HG03103 (cell line): ENCODE results near the gene PHF12.

Experiments
- ATAC-seq: cut with Tn5 transposase; IDR thresholded peaks from one replicate; pipeline ENCODE4 v1.9.1; 2021; ENCODE audit warnings: low read depth; ENCODE audit not compliant: unreplicated experiment

PHF12 gene

GRCh38 chr17:28977659-28978355, 26.5 kb upstream of the PHF12 start:
- no peak for ATAC-seq

- ATAC-seq, result no peak
Measured at GRCh38 chr17:28975646-28976045, 24.3 kb upstream of the PHF12 start.

DNA sequence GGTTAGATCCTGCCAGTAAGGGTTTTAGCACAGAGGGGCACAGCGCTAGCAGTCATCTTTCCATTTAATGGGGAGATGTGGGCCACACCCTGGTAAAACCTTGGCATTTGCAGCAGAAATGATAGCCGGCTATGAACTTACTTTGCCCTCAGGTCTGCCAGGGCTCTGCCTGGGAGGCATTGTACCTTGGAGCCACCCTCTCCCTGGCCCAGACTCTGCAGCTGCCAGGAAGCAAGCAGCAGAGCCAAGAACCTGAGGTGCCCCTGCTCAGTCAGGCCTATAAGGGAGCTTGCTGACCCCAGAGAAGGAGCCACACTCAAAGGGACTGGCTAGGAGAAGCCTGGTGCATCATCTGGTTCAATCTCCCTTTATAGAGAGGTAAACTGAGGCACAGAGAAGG, 23.7 kb upstream of the PHF12 start:
- no peak for ATAC-seq

DNA sequence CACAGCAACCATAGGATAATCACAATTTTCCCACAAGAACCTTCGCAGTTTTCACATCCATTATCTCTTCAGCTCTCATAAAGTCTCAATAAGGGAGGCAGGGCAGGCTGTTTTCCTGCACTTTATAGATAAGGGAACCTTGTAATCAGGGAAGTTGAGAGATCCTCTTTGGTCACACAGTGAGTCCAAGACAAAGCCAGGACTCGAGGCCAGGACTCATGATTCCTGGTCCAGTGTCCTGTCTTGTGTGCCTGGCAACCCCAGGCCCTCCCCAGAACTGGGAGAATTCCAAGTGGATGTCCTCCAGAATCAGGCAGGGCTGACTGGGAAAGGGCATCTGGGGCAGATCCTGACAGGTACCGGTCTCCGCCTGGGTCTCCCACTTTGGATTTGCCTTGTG, 23.1 kb upstream of the PHF12 start:
- no peak for ATAC-seq

- ATAC-seq, result no peak
Measured at GRCh38 chr17:28973425-28973824, 22.1 kb upstream of the PHF12 start.

DNA sequence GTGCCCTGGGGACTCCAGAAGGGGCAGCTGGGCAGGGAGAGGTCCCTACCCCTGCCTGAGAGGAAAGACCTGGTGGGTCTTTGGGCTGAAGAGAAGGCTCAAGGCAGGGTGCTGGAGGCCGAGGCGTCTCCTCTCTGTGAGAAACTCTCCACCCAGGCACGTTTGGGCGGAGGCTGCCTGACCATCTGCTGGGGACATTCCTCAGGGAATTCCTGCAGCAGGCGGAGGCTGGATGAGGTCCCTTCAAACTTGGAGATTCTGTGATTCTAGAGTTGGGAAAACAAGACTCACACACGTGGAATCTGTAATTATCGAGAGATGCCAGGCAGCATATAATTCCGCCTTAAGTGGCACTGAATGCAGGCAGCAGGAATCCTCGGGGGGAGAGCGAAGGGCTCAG, 21.1 kb upstream of the PHF12 start:
- ATAC-seq, result no peak

DNA sequence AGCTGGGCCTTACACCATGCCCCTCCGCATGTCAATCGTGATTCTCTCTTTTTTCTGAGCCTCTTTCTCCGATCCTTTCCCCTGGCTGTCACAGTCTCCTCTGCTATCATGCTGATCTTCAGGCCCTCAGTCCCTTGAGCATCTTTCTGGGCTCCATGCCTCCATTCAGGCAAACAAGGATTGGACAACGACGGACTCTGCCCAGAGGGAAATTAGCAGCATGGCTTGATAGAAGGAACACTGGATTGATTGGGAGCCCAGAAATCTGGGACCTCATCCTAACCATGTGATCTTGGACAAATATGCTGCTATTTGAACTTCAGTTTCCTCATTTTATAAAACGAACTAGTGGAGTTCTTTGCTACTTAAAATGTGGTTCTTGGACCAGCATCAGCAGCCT, 19.6 kb upstream of the PHF12 start:
- no peak for ATAC-seq

GRCh38 chr17:28969706-28970393, 18.5 kb upstream of the PHF12 start:
- ATAC-seq, result no peak

GRCh38 chr17:28968914-28969295, 17.6 kb upstream of the PHF12 start:
- ATAC-seq, result no peak

DNA sequence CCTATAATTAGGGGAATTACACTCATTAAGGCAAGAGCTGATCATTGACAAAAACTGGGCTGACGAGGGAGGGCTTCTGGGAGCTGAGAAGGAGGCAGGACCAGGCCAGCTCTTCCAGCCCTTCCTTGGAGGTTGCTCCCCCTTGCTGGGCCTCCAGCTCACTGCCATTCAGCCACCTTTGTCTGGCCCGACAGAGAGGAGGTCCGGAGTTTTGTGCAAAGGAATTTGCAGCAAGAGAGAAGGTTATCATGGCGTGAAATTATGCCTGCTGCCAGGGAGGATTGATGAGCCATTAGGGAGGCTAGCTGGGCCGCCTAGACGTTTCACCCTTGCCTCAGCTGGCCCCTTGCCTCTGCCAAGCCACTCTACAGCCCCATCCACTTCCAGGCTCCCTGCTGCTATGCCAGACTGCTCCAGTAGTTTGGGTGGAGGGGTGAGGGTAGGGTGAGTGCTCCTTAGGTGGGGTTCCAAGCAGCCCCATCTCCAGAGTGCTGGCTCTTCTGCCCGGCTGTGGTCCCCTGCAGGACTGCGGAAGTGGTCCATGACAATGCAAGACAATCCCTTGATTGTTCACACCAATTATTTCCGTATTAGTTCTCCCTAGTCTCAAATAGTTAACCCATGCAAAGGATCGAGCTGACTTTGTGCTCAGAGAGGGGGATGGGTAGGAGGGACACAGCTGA, 17.1 kb upstream of the PHF12 start:
- ATAC-seq, result no peak

DNA sequence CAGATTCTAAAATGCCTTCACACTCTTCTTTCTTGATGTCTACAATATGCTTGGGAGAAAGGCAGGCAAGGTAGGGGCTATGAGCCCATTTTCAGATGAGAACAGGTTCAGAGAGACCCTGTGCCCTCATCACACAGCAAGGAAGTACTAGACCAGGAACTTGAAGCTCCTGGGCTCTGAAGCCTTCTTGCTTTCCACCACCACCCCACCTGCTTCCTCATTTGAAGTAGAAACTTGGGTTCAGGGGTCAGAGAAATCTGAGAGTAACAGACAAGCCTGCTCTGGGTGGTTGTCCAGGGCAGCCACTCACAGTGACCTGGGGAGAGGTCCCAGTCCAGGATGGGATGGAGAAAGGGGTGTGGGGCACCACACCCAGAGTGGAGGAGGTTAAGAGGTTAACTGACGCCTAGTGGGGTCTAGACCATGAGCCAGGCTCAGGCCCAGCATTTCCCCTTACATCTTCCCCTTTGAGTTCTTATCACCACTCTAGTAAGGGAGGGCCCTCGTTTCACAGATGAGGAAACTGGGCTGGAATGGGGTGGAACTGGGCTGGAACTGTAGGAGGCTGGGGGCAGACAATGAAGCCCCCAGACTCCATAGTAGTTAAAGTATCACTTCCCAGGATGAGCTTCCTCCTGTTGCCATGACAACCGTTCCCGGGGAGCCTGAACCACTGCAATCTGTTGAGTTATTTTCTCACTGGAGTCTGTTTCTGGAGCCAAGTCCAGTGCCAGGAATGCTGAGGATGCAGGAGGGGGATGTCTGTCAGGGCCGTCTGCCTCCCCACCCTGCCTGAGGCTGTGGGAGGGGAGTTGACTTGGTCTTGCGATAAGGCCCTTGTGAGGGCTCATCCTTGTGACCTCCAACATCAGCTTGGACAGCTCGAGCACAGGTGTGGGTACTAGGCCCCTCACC, 16.2 kb upstream of the PHF12 start:
- no peak for ATAC-seq

DNA sequence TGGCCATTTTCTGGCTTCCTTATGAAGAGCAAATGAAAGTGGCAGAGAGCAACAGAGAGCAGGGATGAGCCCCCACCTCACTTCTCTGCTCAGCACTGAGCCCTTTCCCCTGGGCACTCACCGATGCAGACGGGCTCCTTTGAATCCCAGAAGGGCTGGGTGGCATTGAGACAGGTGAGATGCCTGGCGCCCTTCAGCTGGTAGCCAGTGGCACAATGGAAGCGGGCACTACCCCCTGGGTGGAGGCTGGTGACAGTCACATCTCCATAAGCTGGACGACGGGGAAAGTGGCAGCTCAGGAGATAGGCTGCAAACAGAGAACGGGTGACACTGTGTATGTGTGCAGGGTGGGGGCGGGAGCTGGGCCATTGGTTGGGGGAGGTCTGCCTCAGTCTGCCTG, 12.5 kb upstream of the PHF12 start:
- ATAC-seq, result no peak

- ATAC-seq, result no peak
Measured at GRCh38 chr17:28963055-28963611, 11.8 kb upstream of the PHF12 start.

- no peak for ATAC-seq
Measured at GRCh38 chr17:28961391-28961790, 10.1 kb upstream of the PHF12 start.

DNA sequence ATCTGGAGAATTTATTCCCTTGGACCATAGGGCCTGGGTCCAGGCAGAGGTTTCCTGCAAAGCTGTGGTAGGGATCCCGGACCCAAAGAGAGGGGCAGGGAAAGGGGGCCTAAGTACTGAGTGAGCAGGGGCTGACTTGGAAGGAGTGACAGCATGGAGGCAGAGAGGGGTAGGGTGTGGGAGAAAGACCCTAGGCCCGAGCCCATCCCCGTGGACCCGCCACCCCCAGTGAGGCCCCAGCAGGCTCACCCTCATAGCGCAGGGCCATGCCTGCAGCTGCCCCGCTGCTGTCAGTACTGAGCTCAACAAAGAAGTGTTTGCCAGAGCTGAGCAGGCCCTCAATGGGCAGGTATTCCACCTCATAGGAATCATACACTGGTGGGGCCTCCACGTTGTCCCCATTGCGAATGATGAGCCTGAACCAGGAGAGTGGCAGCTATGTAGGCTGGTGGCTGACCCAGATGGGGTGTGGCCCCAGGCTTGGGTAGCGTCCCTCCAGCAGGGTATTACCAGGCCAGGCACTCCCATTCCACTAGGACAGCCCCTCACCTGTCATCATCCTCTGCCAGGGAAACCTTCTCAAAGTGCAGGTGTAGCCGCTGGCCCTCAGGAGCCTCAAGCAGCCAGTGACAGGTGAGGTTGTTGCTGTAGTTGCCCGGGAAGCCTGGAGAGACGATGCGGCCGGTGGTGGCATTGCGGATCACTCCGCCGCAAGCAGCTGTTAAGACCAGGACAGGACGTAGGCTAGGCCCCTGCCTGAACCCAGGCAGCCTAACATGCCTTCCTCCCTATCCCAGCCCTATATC, 9.1 kb upstream of the PHF12 start:
- ATAC-seq, result no peak

DNA sequence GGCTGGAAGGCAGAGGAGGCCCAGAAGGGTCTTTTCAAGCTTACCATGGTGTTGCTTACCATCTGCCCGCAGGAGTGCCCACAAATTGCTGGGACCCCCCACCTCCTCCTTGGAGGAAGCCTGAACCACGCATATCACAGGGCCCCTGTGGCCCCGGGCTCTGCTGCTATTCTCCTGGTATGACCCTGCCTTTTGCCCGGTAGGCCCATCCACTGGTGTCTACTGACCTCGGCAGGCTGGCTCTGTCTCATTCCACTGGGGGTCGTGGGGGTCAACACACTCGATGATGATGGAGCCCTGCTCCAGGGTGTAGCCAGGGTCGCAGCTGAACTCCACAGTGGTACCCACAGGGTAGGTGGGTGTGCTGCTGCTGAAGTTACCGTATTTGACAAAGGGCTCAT, 8.2 kb upstream of the PHF12 start:
- no peak for ATAC-seq

DNA sequence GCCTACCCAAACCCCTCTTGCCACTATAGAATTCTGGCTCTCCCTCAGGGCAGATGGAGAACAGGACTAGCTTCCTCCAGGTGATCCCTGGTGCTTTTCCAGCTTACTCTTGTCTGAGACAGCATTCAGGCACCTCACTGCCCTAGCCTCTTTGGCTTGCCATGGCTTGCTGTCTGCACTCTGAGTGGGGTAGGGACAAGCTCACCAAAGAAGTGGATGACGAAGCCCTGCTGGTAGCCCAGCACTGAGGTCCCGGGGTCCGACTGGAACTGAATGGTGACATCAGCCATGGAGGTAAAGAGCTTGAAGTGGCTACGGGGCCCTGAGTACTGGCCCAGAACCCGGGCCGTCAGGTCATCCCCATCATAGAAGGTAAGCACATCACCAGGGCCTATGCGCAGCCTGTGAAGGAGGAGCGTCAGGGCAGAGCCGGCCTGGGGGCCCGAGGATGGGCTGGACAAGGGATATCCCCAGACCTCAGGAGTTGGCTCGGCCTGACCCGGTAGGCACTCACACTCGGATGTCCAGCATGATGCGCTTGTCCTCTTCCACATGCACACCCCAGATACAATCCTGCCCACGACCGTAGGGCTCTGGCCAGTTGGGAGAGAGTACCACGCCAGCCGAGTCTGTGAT, 7.6 kb upstream of the PHF12 start:
- no peak for ATAC-seq

- no peak for ATAC-seq
Measured at GRCh38 chr17:28957992-28958355, 6.7 kb upstream of the PHF12 start.

- ATAC-seq, result no peak
Measured at GRCh38 chr17:28957277-28957991, 6.1 kb upstream of the PHF12 start.
